ENCODE measurements around the gene PON1. TPM values are rescaled to one million over a fixed set of nuclear protein-coding genes. Genes with fewer than 3 reads are reported as not detected.

PON1 gene
- total RNA-seq, 4 donors from 2014 or later: 0.52 to 1.4 TPM; not detected in 2

DNA sequence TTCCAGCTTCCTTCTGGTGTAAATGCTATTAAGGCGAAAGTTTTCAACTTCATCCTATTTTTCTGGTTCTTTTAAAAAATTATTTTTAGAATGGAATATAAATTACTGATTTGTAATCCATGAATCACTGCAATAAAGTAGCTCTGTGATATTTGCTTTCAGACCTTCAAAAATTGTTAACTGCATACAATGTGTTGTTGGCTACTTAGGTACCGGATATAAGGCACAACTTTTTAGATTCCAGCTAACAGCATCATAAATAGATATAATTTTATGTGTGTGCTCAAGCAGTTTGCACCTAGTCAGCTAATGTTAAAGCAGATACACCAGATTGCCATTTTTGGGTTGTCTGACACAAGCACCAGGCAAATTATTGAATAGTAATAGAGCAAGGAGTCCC, 58.7 kb downstream of the PON1 start:
- 94 to 97% methylated on average over 2 of the region's 2 CpGs for WGBS, 2 donors
- H3K4me3 ChIP-seq (ENCODE audit: low read depth, poor library complexity, severe bottlenecking): no peak overlapping the region
- TF ChIP-seq POLR2A (IDR thresholded peaks at IDR 0.05): no peak
- no peak for DNase-seq (ENCODE audit: low spot score in 2 of 2)
- intact Hi-C loops (cut with DNase I; ENCODE audit: low total_unique reads): no loop called here

DNA sequence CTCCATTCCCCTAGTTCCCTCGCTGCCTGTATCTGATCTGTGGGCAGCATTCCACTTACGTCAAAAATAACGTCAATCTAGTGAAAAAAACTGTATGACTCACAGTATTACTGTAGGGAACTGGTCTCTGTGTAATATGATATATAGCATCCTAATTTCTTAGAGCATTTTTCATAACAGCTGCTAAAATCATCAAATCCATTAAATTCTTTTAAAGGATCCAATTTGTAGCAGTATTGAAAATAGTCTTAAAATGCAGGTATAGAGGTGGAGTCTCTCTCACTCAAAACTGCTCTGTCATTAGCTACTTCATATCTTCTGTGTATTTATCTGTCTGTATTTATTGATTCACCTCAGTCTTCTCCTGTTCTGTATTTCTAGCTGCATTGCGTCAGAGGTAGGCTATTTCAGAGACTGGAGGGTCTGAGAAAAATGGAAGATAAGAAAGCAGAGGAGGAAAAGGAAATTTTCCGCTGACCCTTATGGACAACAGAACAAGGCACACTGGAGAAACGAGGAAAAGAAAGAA, 59.9 kb downstream of the PON1 start:
- DNase-seq (ENCODE audit: low spot score in 2 of 2): no peak
- 73 to 76% methylated on average over 6 of the region's 6 CpGs for WGBS, 2 donors
- TF ChIP-seq, protein P1, sequence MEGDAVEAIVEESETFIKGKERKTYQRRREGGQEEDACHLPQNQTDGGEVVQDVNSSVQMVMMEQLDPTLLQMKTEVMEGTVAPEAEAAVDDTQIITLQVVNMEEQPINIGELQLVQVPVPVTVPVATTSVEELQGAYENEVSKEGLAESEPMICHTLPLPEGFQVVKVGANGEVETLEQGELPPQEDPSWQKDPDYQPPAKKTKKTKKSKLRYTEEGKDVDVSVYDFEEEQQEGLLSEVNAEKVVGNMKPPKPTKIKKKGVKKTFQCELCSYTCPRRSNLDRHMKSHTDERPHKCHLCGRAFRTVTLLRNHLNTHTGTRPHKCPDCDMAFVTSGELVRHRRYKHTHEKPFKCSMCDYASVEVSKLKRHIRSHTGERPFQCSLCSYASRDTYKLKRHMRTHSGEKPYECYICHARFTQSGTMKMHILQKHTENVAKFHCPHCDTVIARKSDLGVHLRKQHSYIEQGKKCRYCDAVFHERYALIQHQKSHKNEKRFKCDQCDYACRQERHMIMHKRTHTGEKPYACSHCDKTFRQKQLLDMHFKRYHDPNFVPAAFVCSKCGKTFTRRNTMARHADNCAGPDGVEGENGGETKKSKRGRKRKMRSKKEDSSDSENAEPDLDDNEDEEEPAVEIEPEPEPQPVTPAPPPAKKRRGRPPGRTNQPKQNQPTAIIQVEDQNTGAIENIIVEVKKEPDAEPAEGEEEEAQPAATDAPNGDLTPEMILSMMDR (IDR thresholded peaks at IDR 0.05): no peak
- no peak for TF ChIP-seq POLR2A (IDR thresholded peaks at IDR 0.05)
- no peak overlapping the region for H3K4me3 ChIP-seq (ENCODE audit: low read depth, poor library complexity, severe bottlenecking)
- intact Hi-C loops (cut with DNase I; ENCODE audit: low total_unique reads): no loop called here

DNA sequence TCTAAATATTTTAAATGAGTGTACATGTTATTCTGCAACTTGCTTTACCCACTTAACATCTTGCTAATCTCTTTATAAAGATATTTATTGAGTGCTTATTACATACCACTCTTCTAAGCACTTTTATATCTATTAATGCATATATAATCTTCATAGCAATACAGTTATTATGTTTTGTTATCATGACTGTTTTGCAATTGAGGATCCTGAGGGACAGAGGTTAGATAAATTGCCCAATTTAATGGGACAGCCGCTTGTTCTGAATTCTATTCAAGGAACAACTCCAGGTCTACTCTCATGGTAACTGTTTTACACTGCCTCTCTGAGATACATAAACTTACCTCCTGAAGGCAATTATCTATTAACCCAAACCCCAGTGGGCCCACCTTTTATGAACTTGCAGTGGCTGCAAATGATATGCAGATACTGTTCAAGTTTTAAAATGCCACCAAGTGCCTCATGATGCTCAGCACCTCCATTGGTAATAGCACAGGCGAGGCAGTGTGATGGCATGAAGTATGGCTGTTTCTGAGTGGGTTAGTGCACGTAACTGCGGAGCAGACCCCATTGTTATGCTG, 60.5 kb downstream of the PON1 start:
- intact Hi-C loops (cut with DNase I; ENCODE audit: low total_unique reads): no loop called here
- TF ChIP-seq, protein P1 (IDR thresholded peaks at IDR 0.05): no peak
- no peak for TF ChIP-seq POLR2A (IDR thresholded peaks at IDR 0.05)
- 79 to 88% methylated on average over 4 of the region's 4 CpGs for whole genome bisulfite sequencing, 2 donors
- no peak overlapping the region for H3K4me3 ChIP-seq (ENCODE audit: low read depth, poor library complexity, severe bottlenecking)
- no peak for DNase-seq (ENCODE audit: low spot score in 2 of 2)

DNA sequence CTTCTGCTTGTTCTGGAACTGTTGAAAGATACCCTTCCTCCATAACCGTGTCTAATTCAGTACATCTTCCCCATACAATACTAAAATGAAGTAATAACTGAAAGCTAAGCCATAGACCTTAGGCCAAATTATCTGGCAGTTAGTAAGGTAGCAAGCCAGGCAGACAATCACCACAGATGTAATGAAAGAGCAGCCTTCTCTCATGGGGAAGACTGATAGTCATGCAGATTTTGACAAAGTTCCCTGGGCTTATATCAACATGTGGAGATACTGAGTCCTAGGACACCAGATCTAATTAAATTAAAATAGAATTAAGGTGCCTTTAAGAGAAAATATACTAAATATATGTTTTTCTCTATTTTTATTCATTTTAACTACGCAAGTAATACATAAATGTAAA, 61.5 kb downstream of the PON1 start:
- DNase-seq (ENCODE audit: low spot score in 2 of 2): no peak
- no peak overlapping the region for H3K4me3 ChIP-seq (ENCODE audit: low read depth, poor library complexity, severe bottlenecking)
- TF ChIP-seq, protein P1 (IDR thresholded peaks at IDR 0.05): no peak
- no peak for TF ChIP-seq POLR2A (IDR thresholded peaks at IDR 0.05)
- WGBS, 2 donors: 88 to 90% methylated on average over 2 of the region's 2 CpGs
- intact Hi-C loops (cut with DNase I; ENCODE audit: low total_unique reads): no loop called here

DNA sequence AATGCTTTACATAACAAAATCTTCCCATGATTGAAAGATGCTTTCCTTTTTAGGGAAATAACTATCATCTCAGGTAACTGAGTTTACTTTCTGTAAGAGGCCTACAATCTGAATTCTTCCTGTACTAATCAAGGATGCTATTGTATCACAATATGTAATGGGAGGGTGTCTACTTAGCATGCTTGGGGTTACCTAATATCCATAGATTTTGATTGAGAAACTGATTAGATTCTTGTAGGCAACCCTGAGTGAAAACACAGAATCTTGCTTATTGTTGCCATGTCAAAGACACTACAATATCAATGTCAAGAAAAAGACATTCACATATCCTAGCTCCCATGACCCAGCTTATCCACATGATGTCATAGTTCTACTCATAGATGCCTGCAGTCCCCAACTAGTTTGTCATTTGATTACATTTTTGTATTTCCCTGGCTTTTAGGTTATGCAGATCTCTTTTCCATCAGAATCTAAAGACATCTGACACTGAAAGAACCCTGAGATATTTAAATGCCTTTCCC, 62.4 kb downstream of the PON1 start:
- intact Hi-C loops (cut with DNase I; ENCODE audit: low total_unique reads): no loop called here
- no peak overlapping the region for H3K4me3 ChIP-seq (ENCODE audit: low read depth, poor library complexity, severe bottlenecking)
- DNase-seq (ENCODE audit: low spot score in 2 of 2): no peak
- TF ChIP-seq, protein P1 (IDR thresholded peaks at IDR 0.05): no peak
- TF ChIP-seq POLR2A (IDR thresholded peaks at IDR 0.05): no peak

DNA sequence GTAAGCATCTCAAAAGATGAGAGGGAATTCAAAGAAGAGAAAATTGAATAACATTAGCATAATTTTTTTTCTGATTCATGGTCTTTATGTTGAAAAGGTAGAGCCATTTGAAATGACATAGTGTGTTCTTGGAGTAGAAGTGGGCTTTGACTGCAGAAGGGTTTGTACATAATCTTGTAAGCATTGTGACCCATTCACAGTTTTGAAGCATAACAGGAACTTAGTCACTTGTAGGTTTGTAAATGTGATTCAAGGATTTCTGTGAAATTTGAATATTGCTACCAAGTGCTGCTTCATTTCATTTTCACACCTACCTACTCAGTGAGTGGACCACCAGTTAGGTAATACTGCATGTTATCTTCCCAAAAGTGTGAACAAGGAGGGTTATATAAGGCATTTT, 68.6 kb downstream of the PON1 start:
- no peak overlapping the region for H3K4me3 ChIP-seq (ENCODE audit: low read depth, poor library complexity, severe bottlenecking)
- no peak for DNase-seq (ENCODE audit: low spot score in 2 of 2)
- TF ChIP-seq POLR2A (IDR thresholded peaks at IDR 0.05): no peak
- TF ChIP-seq, protein P1 (IDR thresholded peaks at IDR 0.05): no peak
- intact Hi-C loops (cut with DNase I; ENCODE audit: low total_unique reads): no loop called here

All from lower leg skin (tissue), 4 donors.